HG02678 (cell line): ENCODE results near the gene RPIA.
A peak's percentile ranks its signal among the peaks of the same experiment; 100 is the strongest.
"Not testable (repeated sequence)": the region's sequence is repeated elsewhere in the genome, so short reads cannot be mapped to it uniquely, and the experiment has no call there.

ENCODE experiments used
- ATAC-seq: cut with Tn5 transposase; IDR thresholded peaks from one replicate; pipeline ENCODE4 v1.9.1; 2021; ENCODE audit warnings: mild to moderate bottlenecking, moderate library complexity; ENCODE audit not compliant: unreplicated experiment

Gene RPIA

GRCh38 chr2:88729061-88729745 is 37.7 kb downstream of the RPIA start:
- ATAC-seq: no peak

- no peak for ATAC-seq
These were observed 41.9 kb downstream of the RPIA start for GRCh38 chr2:88733155-88733902.

GRCh38 chr2:88735133-88735532 is 43.7 kb downstream of the RPIA start:
- no peak for ATAC-seq

- ATAC-seq: no peak
These were observed 44.4 kb downstream of the RPIA start for GRCh38 chr2:88735853-88736252.

GRCh38 chr2:88736437-88736836 is 45.0 kb downstream of the RPIA start:
- no peak for ATAC-seq

- no peak for ATAC-seq
These were observed 45.9 kb downstream of the RPIA start for GRCh38 chr2:88737385-88737784.

- no peak for ATAC-seq
These were observed 46.8 kb downstream of the RPIA start for GRCh38 chr2:88738271-88738670.

- ATAC-seq: peak; percentile 92
These were observed 48.6 kb downstream of the RPIA start for GRCh38 chr2:88739985-88740600.

- ATAC-seq: no peak
These were observed 55.5 kb downstream of the RPIA start for GRCh38 chr2:88746929-88747490.

- no peak for ATAC-seq
These were observed 56.5 kb downstream of the RPIA start for GRCh38 chr2:88747990-88748389.

GRCh38 chr2:88751768-88752167 is 60.3 kb downstream of the RPIA start:
- no peak for ATAC-seq

- peak; percentile 89 for ATAC-seq
These were observed 62.5 kb downstream of the RPIA start for GRCh38 chr2:88753833-88754584.

- ATAC-seq: peak; percentile 29
These were observed 63.3 kb downstream of the RPIA start for GRCh38 chr2:88754585-88755320.

GRCh38 chr2:88755836-88756235 is 64.4 kb downstream of the RPIA start:
- ATAC-seq: no peak

- ATAC-seq: no peak
These were observed 65.6 kb downstream of the RPIA start for GRCh38 chr2:88757025-88757424.

- ATAC-seq: not testable (repeated sequence)
These were observed 67.2 kb downstream of the RPIA start for GRCh38 chr2:88758702-88759101.

- no peak for ATAC-seq
These were observed 69.5 kb downstream of the RPIA start for GRCh38 chr2:88760819-88761598.

- no peak for ATAC-seq
These were observed 72.8 kb downstream of the RPIA start for GRCh38 chr2:88764141-88764849.

GRCh38 chr2:88764850-88765153 is 73.3 kb downstream of the RPIA start:
- peak; percentile 12 for ATAC-seq
